HepG2 (cell line): Measurements from ENCODE around the gene LASP1. TPM values are rescaled to one million over a fixed set of nuclear protein-coding genes. Genes with fewer than 3 reads are reported as not detected.

Source experiments
- AGO1 ChIP-seq: fragments of 200-400 bp; formaldehyde crosslinking; IDR thresholded peaks from 2 replicates; pipeline ENCODE4 v1.6.1; 2017; ENCODE audit warnings: mild to moderate bottlenecking, low read depth, low read length, moderate library complexity; ENCODE audit not compliant: poor library complexity, severe bottlenecking
- BCL6 ChIP-seq: IDR thresholded peaks from 2 replicates; pipeline ENCODE4 v1.6.1; 2016; ENCODE audit warnings: missing genetic modification reagents, missing compliant biosample characterization
- DZIP1 ChIP-seq: sonication (generic); formaldehyde crosslinking; IDR thresholded peaks from 2 replicates; pipeline ENCODE4 v1.5.0; 2020; ENCODE audit warnings: mild to moderate bottlenecking, missing genetic modification reagents
- GFI1 ChIP-seq: sonication (generic); formaldehyde crosslinking; IDR thresholded peaks from 2 replicates; pipeline ENCODE4 v1.5.0; 2020; ENCODE audit warnings: missing genetic modification reagents, mild to moderate bottlenecking, borderline replicate concordance
- HES4 ChIP-seq: sonication (generic); formaldehyde crosslinking; IDR thresholded peaks from 2 replicates; pipeline ENCODE4 v1.9.0; 2021; ENCODE audit warnings: mild to moderate bottlenecking, missing genetic modification reagents, borderline replicate concordance
- JUND ChIP-seq: sonication (generic); formaldehyde crosslinking; IDR thresholded peaks from 2 replicates; pipeline ENCODE4 v1.8.0; 2022; ENCODE audit warnings: mild to moderate bottlenecking, missing genetic modification reagents
- MED1 ChIP-seq: sonication (generic); formaldehyde crosslinking; IDR thresholded peaks from 2 replicates; pipeline ENCODE4 v1.4.0; 2020; ENCODE audit warnings: missing genetic modification reagents
- MTF2 ChIP-seq: sonication (generic); formaldehyde crosslinking; IDR thresholded peaks from 2 replicates; pipeline ENCODE4 v1.5.0; 2020; ENCODE audit warnings: missing genetic modification reagents, borderline replicate concordance
- SALL1 ChIP-seq: sonication (generic); formaldehyde crosslinking; IDR thresholded peaks from 2 replicates; pipeline ENCODE4 v1.8.0; 2022; ENCODE audit warnings: mild to moderate bottlenecking, missing genetic modification reagents
- SAP130 ChIP-seq: IDR thresholded peaks from 2 replicates; pipeline ENCODE4 v1.6.1; 2016; ENCODE audit warnings: low read depth
- TRIM22 ChIP-seq: fragments of 450-650 bp; IDR thresholded peaks from 2 replicates; pipeline ENCODE4 v1.6.1; 2017
- ZBTB7B ChIP-seq: sonication (generic); formaldehyde crosslinking; IDR thresholded peaks from 2 replicates; pipeline ENCODE4 v1.4.0; 2020; ENCODE audit warnings: missing genetic modification reagents
- ZNF547 ChIP-seq: sonication (generic); formaldehyde crosslinking; IDR thresholded peaks from 2 replicates; pipeline ENCODE4 v1.5.1; 2020; ENCODE audit warnings: mild to moderate bottlenecking, missing genetic modification reagents
- ZNF572 ChIP-seq: sonication (generic); formaldehyde crosslinking; IDR thresholded peaks from 2 replicates; pipeline ENCODE4 v1.5.1; 2020; ENCODE audit warnings: mild to moderate bottlenecking, missing genetic modification reagents
- ZNF616 ChIP-seq: sonication (generic); formaldehyde crosslinking; IDR thresholded peaks from 2 replicates; pipeline ENCODE4 v1.5.0; 2020; ENCODE audit warnings: low read depth, mild to moderate bottlenecking, missing genetic modification reagents
- ZNF7 ChIP-seq: IDR thresholded peaks from 2 replicates; pipeline ENCODE4 v1.6.1; 2016; ENCODE audit warnings: missing biosample characterization, missing genetic modification reagents
- ZNF710 ChIP-seq: sonication (generic); formaldehyde crosslinking; IDR thresholded peaks from 2 replicates; pipeline ENCODE4 v1.5.0; 2020; ENCODE audit warnings: mild to moderate bottlenecking, missing genetic modification reagents, borderline replicate concordance
- ZNF770 ChIP-seq: sonication (generic); formaldehyde crosslinking; IDR thresholded peaks from 2 replicates; pipeline ENCODE4 v1.5.0; 2020; ENCODE audit warnings: mild to moderate bottlenecking, missing genetic modification reagents
- ZNF781 ChIP-seq: sonication (generic); formaldehyde crosslinking; IDR thresholded peaks from 2 replicates; pipeline ENCODE4 v1.5.1; 2020; ENCODE audit warnings: borderline replicate concordance, mild to moderate bottlenecking, missing genetic modification reagents; ENCODE audit errors: not compliant biosample characterization
- ZSCAN30 ChIP-seq: sonication (generic); formaldehyde crosslinking; IDR thresholded peaks from 2 replicates; pipeline ENCODE4 v1.5.0; 2020; ENCODE audit warnings: mild to moderate bottlenecking, missing genetic modification reagents
- polyA plus RNA-seq, 8 experiments: library from polyadenylated mRNA; depleted of rRNA in 3 of 8; stranded (reverse) in 7 of 8; unstranded in 1 of 8; fragments of >200 nt; fragmentation: Illumina TruSeq in 4 of 8; extraction: Trizol in 4 of 8; gene quantifications; 2 replicates each; pipeline versions ENCODE4 v1.2.1 to v1.2.3, GENCODE V29; 2011 to 2016; ENCODE audit warnings: low read depth in 4 of 8, missing spikeins in 1 of 8, mixed read lengths in 1 of 8; ENCODE audit not compliant: insufficient read depth in 1 of 8
- total RNA-seq, 5 experiments: library from RNA; depleted of rRNA; stranded (reverse); fragments of >200 nt; fragmentation: Illumina TruSeq; extraction: Trizol; gene quantifications; 2 replicates each; pipeline ENCODE4 v1.2.3, GENCODE V29; 2016; ENCODE audit warnings: low read depth in 1 of 5

Gene LASP1
- total and polyA plus RNA-seq, 2 of the 13 experiments (the other 11 are each of a cell fraction or from before 2014, with no cell fraction given) = 70.1 to 97.0 TPM

- TF ChIP-seq SAP130 (CRISPR knock-in tag) (0 out of 2 replicates have a peak, but pooled peaks have one; percentile 16), ZNF781 (CRISPR knock-in tag) (peak; percentile 68), ZNF7 (CRISPR knock-in tag) (no peak), ZNF770 (CRISPR knock-in tag) (peak; percentile 66; the same call in 1 of the 2 replicates), JUND (CRISPR knock-in tag) (0 out of 2 replicates have a peak, but pooled peaks have one; percentile 42), ZNF710 (CRISPR knock-in tag) (no peak), TRIM22 (no peak), MTF2 (CRISPR knock-in tag) (no peak), ZNF547 (no peak), AGO1 (no peak), ZSCAN30 (CRISPR knock-in tag) (no peak), HES4 (CRISPR knock-in tag) (no peak), GFI1 (CRISPR knock-in tag) (0 out of 2 replicates have a peak, but pooled peaks have one; percentile 12), BCL6 (CRISPR knock-in tag) (0 out of 2 replicates have a peak, but pooled peaks have one; percentile 18), SALL1 (CRISPR knock-in tag) (peak; percentile 39; the same call in 1 of the 2 replicates), ZNF616 (CRISPR knock-in tag) (no peak), MED1 (CRISPR knock-in tag) (0 out of 2 replicates have a peak, but pooled peaks have one; percentile 15), DZIP1 (CRISPR knock-in tag) (no peak), ZNF572 (peak; percentile 80; the same call in 1 of the 2 replicates), ZBTB7B (no peak)
These were observed 25.5 kb upstream of the LASP1 start (continued) for GRCh38 chr17:38844261-38844757.
